ENCODE results near the gene LDB3.
A peak's percentile ranks its signal among the peaks of the same experiment; 100 is the strongest.

LDB3 gene

GRCh38 chr10:86753638-86754434, 85.5 kb downstream of the LDB3 start:
- H3K4me1 ChIP-seq (ENCODE audit: insufficient read depth, low read length) = peaks cover 25% of the 10 kb centered on the region
- H3K9me3 ChIP-seq (ENCODE audit: insufficient read depth, low read length, severe bottlenecking) = no peaks in the 10 kb centered on the region
- no peak overlapping the region for H3K4me3 ChIP-seq (ENCODE audit: low read depth in 1 of 2, low read length in 2 of 2)
- no peak overlapping the region for H3K9ac ChIP-seq (ENCODE audit: low read depth, low read length)
- no peak overlapping the region for H3K4me2 ChIP-seq (ENCODE audit: insufficient read depth, low read length)
- TF ChIP-seq CTCF (IDR thresholded peaks at IDR 0.05; ENCODE audit: borderline replicate concordance, extremely low read depth, low read length, poor library complexity, severe bottlenecking) (no peak), EZH2 (IDR thresholded peaks at IDR 0.05; ENCODE audit: borderline replicate concordance, low read depth, low read length, severe bottlenecking) (no peak)
- no peak for ATAC-seq (ENCODE audit: insufficient read depth, low read depth)
- H3K79me2 ChIP-seq (ENCODE audit: insufficient read depth, low read length) = peaks cover 18% of the 10 kb centered on the region
- no peaks in the 10 kb centered on the region for H4K20me1 ChIP-seq (ENCODE audit: insufficient read depth, low read length)
- H3K27ac ChIP-seq (ENCODE audit: low read length) = no peak overlapping the region
- H3K36me3 ChIP-seq (ENCODE audit: insufficient read depth, low read length) = no peaks in the 10 kb centered on the region
- DNase-seq = no peak
- H2AFZ ChIP-seq (ENCODE audit: low read depth, low read length) = no peak overlapping the region
- H3K27me3 ChIP-seq (ENCODE audit: insufficient read depth, low read length, poor library complexity) = no peaks in the 10 kb centered on the region

GRCh38 chr10:86755454-86755739, 87.1 kb downstream of the LDB3 start:
- H4K20me1 ChIP-seq (ENCODE audit: insufficient read depth, low read length) = no peaks in the 10 kb centered on the region
- TF ChIP-seq CTCF (IDR thresholded peaks at IDR 0.05; ENCODE audit: borderline replicate concordance, extremely low read depth, low read length, poor library complexity, severe bottlenecking) = no peak
- no peak for TF ChIP-seq EZH2 (IDR thresholded peaks at IDR 0.05; ENCODE audit: borderline replicate concordance, low read depth, low read length, severe bottlenecking)
- H3K79me2 ChIP-seq (ENCODE audit: insufficient read depth, low read length) = peaks cover 30% of the 10 kb centered on the region
- peak overlapping the region; percentile 90; the same call in 1 of the 2 replicates for H2AFZ ChIP-seq (ENCODE audit: low read depth, low read length)
- H3K4me2 ChIP-seq (ENCODE audit: insufficient read depth, low read length) = peak overlapping the region; percentile 79
- DNase-seq (no peak), ATAC-seq (ENCODE audit: insufficient read depth, low read depth) (no peak)
- H3K9me3 ChIP-seq (ENCODE audit: insufficient read depth, low read length, severe bottlenecking) = no peaks in the 10 kb centered on the region
- no peak overlapping the region for H3K27ac ChIP-seq (ENCODE audit: low read length)
- no peaks in the 10 kb centered on the region for H3K36me3 ChIP-seq (ENCODE audit: insufficient read depth, low read length)
- peak overlapping the region in 1 of 2 experiments; percentile 71; a peak in 2 of 4 replicates for H3K4me3 ChIP-seq (ENCODE audit: low read depth in 1 of 2, low read length in 2 of 2)
- H3K4me1 ChIP-seq (ENCODE audit: insufficient read depth, low read length) = peaks cover 28% of the 10 kb centered on the region
- no peaks in the 10 kb centered on the region for H3K27me3 ChIP-seq (ENCODE audit: insufficient read depth, low read length, poor library complexity)
- peak overlapping the region; percentile 74; the same call in 1 of the 2 replicates for H3K9ac ChIP-seq (ENCODE audit: low read depth, low read length)

- ATAC-seq (ENCODE audit: insufficient read depth, low read depth) = peak; percentile 90
- peak overlapping the region; percentile 74 for H3K9ac ChIP-seq (ENCODE audit: low read depth, low read length)
- TF ChIP-seq EZH2 (IDR thresholded peaks at IDR 0.05; ENCODE audit: borderline replicate concordance, low read depth, low read length, severe bottlenecking) (no peak), CTCF (IDR thresholded peaks at IDR 0.05; ENCODE audit: borderline replicate concordance, extremely low read depth, low read length, poor library complexity, severe bottlenecking) (no peak)
- H3K27me3 ChIP-seq (ENCODE audit: insufficient read depth, low read length, poor library complexity) = no peaks in the 10 kb centered on the region
- H2AFZ ChIP-seq (ENCODE audit: low read depth, low read length) = peak overlapping the region; percentile 90
- H3K4me3 ChIP-seq (ENCODE audit: low read depth in 1 of 2, low read length in 2 of 2) = peak overlapping the region; percentile 31 to 71; a peak in 3 of 4 replicates
- peak overlapping the region; percentile 79 for H3K4me2 ChIP-seq (ENCODE audit: insufficient read depth, low read length)
- H4K20me1 ChIP-seq (ENCODE audit: insufficient read depth, low read length) = no peaks in the 10 kb centered on the region
- peaks cover 35% of the 10 kb centered on the region for H3K79me2 ChIP-seq (ENCODE audit: insufficient read depth, low read length)
- DNase-seq = peak; percentile 82
- H3K9me3 ChIP-seq (ENCODE audit: insufficient read depth, low read length, severe bottlenecking) = no peaks in the 10 kb centered on the region
- H3K27ac ChIP-seq (ENCODE audit: low read length) = peak overlapping the region; percentile 51; the same call in 1 of the 2 replicates
- no peaks in the 10 kb centered on the region for H3K36me3 ChIP-seq (ENCODE audit: insufficient read depth, low read length)
- H3K4me1 ChIP-seq (ENCODE audit: insufficient read depth, low read length) = peaks cover 28% of the 10 kb centered on the region
These were observed 87.6 kb downstream of the LDB3 start for GRCh38 chr10:86755740-86756510.
